HG03159 (cell line): ENCODE results near the gene UNC93B1.
A peak's percentile ranks its signal among the peaks of the same experiment; 100 is the strongest.

Experiments
- ATAC-seq: cut with Tn5 transposase; IDR thresholded peaks from one replicate; pipeline ENCODE4 v1.9.1; 2021; ENCODE audit warnings: mild to moderate bottlenecking, moderate library complexity; ENCODE audit not compliant: unreplicated experiment

The UNC93B1 gene

DNA sequence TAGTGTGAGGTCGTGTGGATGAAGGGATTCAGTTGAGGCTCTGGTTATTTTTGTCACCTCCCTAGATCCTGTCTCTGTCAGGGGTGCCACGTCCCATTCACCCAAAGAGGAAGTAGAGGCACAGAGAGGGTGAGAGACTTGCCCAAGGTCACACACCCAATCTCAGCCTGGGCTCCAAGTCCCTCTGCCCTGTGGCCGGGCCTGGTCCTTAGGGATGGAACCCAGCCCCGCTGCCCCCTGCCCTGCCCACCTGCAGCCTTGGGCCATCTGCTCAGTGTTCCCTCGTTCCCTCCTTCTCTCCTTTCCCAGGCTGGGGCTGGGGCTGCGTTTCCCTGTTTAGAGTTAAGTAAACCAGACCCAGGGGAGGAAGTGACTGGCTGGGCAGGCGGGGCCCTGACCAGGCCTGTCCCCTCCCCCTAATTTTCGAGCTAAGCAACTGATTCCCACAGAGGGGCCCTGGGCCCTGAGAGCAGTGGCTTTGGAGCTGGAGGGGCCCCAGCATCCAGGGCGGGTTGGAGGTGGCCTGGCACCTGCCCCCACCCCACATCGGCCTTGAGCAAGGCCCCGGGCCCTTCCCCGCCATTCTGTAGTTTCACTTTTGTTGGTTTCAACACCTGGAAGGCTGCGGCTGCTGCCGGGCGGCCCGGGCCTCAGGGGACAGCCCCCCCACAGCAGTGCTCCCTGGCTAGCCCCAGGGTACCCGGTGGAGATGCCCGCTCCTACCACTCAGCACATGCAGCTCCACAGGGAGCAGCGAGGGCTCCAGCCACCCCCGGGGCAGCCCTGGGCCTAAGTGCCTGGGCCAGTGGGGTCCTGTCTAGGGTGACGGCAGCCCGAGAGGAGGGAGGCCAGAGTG, 36.4 kb upstream of the UNC93B1 start:
- ATAC-seq: peak; percentile 42

GRCh38 chr11:68039526-68040086, 35.7 kb upstream of the UNC93B1 start:
- no peak for ATAC-seq

DNA sequence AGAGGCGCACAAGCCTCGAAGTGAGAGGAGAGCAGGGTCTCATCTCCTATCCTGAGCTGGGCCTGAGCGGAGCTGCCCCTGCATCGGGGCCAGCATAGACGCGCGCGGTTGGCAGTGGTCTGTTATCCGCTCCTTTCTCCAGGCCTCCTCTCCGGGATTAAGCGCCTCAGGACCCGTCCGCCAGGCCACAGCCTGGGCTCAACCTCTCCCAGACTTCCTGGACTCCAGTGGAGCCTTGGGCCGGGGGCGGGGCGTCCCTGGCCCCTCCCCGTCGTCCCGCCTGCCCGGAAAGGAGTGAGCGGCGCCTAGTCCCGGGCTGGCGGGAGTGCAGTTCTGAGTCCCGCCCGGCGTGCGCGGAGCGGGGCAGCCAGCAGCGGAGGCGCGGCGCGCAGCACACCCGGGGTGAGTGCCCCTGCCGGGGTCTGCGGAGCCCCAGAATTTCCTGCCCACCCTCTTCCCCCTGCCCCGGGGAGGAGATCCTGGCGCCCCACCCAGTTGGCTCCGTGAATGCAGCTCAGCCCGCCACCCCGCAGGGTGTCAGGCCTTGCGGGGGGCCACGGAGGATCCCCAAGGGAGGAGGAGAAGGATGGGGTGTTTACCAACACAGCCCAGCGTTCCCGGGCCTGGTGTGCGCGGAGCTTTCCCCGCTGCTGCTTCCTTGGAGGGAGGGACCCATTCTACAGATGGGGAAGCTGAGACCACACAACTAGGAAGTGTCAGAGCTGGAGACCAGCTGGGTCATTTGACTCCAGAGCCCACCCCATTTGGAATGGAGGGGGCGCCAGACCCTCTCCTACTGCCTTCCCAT, 35.0 kb upstream of the UNC93B1 start, which contains the start of gene TCIRG1:
Gene TCIRG1, plus strand, starts transcription at position 308 of the 808 bp plus-strand sequence. CDS start 2,247 bp downstream, outside the sequence.
- ATAC-seq: no peak

- ATAC-seq: no peak
Observed at GRCh38 chr11:68038226-68038717, 34.4 kb upstream of the UNC93B1 start.

- ATAC-seq: no peak
Observed at GRCh38 chr11:68037411-68038225, 33.7 kb upstream of the UNC93B1 start.

DNA sequence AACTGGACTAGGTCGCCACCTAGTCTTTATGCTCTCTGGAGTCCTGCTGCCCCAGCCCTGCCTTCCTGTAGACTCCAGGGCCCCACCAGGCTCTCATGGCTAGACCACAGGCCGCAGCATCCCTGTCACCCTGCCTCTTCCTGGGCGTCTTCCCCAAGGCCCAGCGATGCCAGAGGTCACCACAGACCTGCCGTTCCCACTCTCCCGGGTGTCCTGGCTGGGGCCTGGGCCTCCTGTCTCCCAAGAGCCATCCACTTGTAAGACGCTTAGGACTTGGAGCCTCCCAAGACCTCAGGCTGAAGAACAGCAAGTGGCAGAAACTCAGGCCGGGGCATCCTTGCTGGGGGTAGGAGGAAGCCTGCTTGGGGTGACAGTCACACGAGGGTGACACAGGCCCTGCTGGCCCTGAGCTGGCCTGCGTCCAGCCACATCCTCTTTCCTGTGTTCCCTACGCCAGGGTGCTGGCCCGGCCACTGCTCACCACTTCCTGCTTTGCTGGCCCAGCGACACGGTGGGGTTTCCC, 32.9 kb upstream of the UNC93B1 start:
- no peak for ATAC-seq

DNA sequence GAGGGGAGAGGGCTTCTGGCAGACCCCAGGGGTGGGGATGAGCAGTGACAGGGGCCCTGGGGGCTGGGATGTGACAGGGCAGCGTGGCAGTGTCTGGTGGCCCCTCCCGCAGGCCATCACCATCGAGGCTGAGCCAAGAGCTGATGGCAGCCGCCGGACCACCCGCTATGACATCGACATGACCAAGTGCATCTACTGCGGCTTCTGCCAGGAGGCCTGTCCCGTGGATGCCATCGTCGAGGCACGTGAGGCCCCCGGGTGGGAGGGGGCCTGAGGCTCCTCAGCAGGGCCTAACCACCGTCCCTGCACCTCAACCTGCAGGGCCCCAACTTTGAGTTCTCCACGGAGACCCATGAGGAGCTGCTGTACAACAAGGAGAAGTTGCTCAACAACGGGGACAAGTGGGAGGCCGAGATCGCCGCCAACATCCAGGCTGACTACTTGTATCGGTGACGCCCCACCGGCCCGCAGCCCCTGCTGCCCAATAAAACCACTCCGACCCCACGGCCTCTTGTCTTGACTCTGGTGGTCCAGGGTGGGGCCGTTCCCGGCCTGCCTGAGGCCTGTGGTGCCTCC, 32.3 kb upstream of the UNC93B1 start:
- ATAC-seq: no peak

- ATAC-seq: no peak
Observed at GRCh38 chr11:68035266-68035876, 31.5 kb upstream of the UNC93B1 start.

DNA sequence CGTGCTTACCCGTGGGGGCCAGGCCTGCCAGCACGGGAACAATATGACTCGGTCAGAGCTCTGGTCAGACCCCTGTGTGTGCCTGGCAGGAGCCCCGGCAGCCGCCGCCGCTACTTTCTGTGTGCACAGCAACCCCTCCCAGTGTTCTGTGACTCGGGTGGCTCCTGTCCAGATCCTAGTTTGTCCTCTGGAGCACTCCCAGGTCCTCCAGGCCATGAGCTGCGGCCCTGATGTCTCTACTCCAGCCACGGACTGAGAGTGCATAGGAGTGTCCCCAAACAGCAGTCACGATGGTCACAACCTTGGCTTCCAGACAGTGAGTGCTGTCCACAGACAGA, 29.8 kb upstream of the UNC93B1 start:
- ATAC-seq: no peak

DNA sequence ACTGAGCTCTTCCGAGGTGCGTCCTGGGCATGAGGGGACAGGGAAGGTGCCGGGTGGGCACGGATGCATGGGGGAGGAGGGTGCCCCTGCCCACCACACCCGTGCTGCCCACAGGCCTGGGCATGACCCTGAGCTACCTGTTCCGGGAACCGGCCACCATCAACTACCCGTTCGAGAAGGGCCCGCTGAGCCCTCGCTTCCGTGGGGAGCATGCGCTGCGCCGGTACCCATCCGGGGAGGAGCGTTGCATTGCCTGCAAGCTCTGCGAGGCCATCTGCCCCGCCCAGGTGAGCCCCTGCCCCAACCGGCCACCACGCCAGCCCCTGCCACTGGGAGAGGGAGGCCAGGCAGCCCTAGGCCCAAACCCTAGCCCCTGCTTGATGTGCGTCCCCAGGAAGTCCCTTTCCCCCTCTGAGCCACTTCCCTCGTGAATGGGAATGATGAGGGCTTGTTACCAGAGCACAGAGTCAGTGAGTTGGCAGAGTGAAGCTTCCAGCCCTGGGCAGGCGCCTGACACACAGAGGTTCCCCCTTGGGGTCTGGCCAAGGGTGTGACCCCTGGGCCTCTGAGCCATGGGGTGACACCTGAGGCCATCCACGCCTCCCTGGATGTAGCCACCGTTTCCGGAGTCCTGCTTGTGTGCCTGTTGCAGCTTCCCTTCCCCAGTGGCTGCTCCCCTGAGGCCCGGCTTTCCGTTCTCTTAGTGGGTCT, 29.3 kb upstream of the UNC93B1 start:
- no peak for ATAC-seq

- ATAC-seq: no peak
Observed at GRCh38 chr11:68032003-68032402, 28.1 kb upstream of the UNC93B1 start.

DNA sequence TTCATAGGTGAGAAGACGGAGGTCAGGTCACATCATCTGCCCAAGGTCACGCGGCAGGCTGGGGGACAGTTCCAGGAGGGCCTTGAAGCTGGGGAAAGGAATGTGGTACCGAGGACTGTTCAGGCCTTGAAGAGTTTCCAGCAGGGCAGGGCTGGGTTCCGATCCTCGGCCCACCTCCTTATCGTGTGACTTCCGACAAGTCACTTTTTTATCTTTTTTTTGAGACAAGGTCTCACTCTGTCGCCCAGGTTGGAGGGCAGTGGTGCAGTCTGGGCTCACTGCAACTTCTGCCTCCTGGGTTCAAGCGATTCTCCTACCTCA, 27.2 kb upstream of the UNC93B1 start:
- ATAC-seq: no peak

GRCh38 chr11:68030318-68031143, 26.6 kb upstream of the UNC93B1 start, which contains the start of gene NDUFS8:
Gene NDUFS8, plus strand, starts transcription at chr11:68030681. Its CDS starts 1,471 bp downstream, at chr11:68032152.
- peak; percentile 93 for ATAC-seq

DNA sequence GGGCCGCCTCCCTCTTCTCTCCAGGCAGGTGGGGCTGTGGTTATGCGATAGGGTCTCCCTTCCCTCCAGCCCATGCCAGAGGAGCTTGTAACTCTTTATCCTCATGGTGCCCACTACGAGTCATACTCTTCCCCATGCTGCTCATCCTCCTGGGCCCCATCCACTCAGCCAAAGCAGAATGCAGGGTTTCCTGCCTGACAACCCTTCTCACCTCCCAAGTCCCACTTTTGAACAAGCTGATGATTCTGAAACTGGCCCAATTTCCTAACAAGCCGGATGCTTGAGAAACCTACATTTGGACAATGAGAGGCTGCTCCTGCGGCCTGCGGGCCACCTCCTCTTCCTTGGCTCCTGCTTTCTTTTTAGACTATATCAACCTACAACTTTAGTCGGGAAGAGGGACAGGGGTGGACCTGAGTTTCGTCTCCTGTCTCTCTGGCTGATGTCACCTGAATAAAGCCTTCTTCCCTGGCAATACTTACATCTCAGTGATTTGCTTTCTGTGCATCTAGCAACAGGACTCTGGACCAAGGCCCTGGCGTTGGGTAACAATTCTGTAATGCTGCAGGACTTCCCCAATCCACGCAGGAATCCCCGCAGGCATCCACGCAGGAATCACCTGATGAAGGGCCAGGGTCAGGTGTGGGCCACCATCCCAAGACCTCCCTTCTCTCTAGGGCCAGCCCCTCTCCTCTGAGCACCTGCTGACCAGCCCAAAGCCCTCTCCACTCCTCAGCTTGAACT, 25.1 kb upstream of the UNC93B1 start:
- no peak for ATAC-seq

DNA sequence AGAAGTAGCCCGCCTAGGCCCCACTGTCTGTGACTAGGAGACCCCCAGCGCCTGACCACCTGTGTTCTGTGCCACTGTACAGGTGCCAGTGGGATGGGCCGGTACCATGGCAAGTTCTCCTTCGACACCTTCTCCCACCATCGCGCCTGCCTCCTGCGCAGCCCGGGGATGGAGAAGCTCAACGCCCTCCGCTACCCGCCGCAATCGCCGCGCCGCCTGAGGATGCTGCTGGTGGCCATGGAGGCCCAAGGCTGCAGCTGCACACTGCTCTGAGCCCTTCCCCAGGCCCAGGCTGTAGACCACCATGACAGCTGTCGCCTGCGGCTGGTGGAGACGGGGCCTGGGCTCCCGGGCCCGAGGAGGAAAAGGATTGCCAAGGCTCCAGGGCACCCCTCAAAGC, 23.8 kb upstream of the UNC93B1 start:
- no peak for ATAC-seq

- no peak for ATAC-seq
Observed at GRCh38 chr11:68026391-68027105, 22.7 kb upstream of the UNC93B1 start.

GRCh38 chr11:68025047-68025446, 21.1 kb upstream of the UNC93B1 start:
- no peak for ATAC-seq
